ENCODE data around the gene PLEKHG4B.

DNA sequence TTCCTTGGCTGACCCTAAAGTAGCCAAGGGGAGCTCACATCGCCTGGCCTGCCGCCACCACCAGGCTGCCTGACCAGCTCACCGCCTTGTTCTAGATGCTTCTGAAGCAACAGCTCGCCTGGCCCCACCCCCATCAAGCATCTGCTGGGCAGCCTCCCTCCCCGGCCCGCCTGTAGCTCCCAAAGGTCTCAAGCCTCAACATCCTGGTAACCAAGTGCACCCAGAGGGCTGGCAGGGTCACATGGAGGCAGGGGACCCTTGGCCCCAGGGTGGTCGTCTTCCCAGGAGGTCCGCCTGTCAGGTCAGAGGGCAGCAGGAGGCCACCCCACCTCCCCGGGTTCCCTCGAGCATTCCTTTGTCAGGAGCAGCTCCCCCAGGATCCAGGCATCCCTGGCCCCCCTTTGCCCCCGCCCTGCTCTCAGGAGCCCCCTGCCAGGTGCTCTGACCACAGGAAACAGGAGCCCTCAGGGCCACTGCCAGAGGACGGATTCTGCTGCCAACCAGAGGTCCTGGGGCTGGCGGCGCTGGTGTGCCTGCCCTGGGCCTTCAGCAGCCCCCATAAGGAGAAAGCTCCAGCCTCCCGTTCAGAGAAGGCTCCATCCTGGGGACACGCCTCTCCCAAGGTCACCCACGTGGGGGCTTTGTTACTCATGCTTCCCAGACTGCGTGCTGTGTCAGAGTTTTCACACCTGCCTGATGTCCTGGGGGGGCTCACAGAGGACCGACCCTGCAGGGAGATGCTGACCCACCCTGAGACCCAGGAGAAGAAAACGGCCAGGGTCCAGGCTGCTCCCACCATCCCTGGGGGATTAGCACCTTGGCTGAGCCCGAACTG lies 95.9 kb downstream of the PLEKHG4B start:
- no peak for TF ChIP-seq EZH2phosphoT487 (IDR thresholded peaks at IDR 0.05; ENCODE audit: borderline replicate concordance)
- no peak for TF ChIP-seq CEBPB (IDR thresholded peaks at IDR 0.05; ENCODE audit: low read depth)
- TF ChIP-seq CTCF (IDR thresholded peaks at IDR 0.05 in 2 of 3, conservative IDR thresholded peaks at IDR 0.05 in 1 of 3; ENCODE audit: borderline replicate concordance in 1 of 3, insufficient read depth in 1 of 3, low read depth in 2 of 3, low read length in 2 of 3) = no peak
- no peak for TF ChIP-seq EGR1 (IDR thresholded peaks at IDR 0.05; ENCODE audit: low read depth)
- TF ChIP-seq ZNF274 (IDR thresholded peaks at IDR 0.05; ENCODE audit: low read depth, low read length) = no peak
- no peak for TF ChIP-seq POLR2AphosphoS5 (IDR thresholded peaks at IDR 0.05; ENCODE audit: low read depth, low read length)
- no peak for TF ChIP-seq JUND (IDR thresholded peaks at IDR 0.05)
- TF ChIP-seq REST (IDR thresholded peaks at IDR 0.05; ENCODE audit: low read depth) = no peak
- TF ChIP-seq EZH2 (IDR thresholded peaks at IDR 0.05) = no peak
- no peak for TF ChIP-seq POLR2A (IDR thresholded peaks at IDR 0.05; ENCODE audit: borderline replicate concordance, extremely low read depth, insufficient read depth, insufficient read length)
- TF ChIP-seq SP1 (IDR thresholded peaks at IDR 0.05; ENCODE audit: low read depth) = no peak

All from HCT116 (cell line).